ENCODE data around the gene ADA.

Gene ADA

GRCh38 chr20:44601801-44602204 is 49.7 kb downstream of the ADA start:
- Mint-ChIP-seq H3K4me3 (no peak overlapping the region), H3K36me3 (ENCODE audit: low read depth) (peaks cover 6% of the 10 kb centered on the region), H3K4me1 (no peaks in the 10 kb centered on the region), H3K27ac (no peak overlapping the region), H3K27me3 (ENCODE audit: low read depth, poor library complexity) (no peaks in the 10 kb centered on the region), H3K9me3 (no peaks in the 10 kb centered on the region)
- TF ChIP-seq CTCF (IDR thresholded peaks at IDR 0.05): no peak
- DNase-seq: no peak

DNA sequence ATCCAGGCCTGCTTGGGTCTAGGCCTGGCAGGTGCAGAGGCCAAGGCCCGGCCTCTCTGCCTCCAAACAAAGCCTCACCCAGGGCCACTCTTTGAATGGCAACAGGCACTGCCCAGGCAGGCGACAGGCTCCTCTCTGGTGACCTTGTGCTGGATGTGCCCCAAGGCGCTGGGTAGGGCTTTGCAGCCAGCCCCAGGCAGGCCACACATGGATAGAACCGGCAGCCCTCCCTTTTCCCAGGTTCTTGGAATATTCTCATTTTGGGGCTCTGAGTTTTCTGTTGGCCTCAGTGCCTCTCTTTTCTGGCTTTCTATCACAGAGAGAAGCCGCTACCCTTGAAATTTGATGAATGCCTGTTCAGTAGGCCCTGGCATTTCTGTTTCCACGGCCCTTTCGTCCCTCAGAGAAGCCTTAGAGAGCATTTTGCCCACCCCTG is 50.2 kb downstream of the ADA start:
- H3K36me3 Mint-ChIP-seq (ENCODE audit: low read depth): peaks cover 5% of the 10 kb centered on the region
- H3K27ac Mint-ChIP-seq: no peak overlapping the region

GRCh38 chr20:44600758-44601201 is 50.7 kb downstream of the ADA start:
- H3K27ac Mint-ChIP-seq: peak overlapping the region; percentile 84
- H3K4me1 Mint-ChIP-seq: no peaks in the 10 kb centered on the region
- no peak overlapping the region for H3K4me3 Mint-ChIP-seq
- no peaks in the 10 kb centered on the region for H3K27me3 Mint-ChIP-seq (ENCODE audit: low read depth, poor library complexity)
- no peaks in the 10 kb centered on the region for H3K9me3 Mint-ChIP-seq
- peaks cover under 1% of the 10 kb centered on the region for H3K36me3 Mint-ChIP-seq (ENCODE audit: low read depth)
- no peak for DNase-seq
- TF ChIP-seq CTCF (IDR thresholded peaks at IDR 0.05): no peak

More for the DNA sequence above, 50.2 kb downstream of the ADA start:
- TF ChIP-seq CTCF (IDR thresholded peaks at IDR 0.05): no peak
- Mint-ChIP-seq H3K4me3 (no peak overlapping the region), H3K9me3 (no peaks in the 10 kb centered on the region), H3K4me1 (no peaks in the 10 kb centered on the region), H3K27me3 (ENCODE audit: low read depth, poor library complexity) (no peaks in the 10 kb centered on the region)
- DNase-seq: no peak

DNA sequence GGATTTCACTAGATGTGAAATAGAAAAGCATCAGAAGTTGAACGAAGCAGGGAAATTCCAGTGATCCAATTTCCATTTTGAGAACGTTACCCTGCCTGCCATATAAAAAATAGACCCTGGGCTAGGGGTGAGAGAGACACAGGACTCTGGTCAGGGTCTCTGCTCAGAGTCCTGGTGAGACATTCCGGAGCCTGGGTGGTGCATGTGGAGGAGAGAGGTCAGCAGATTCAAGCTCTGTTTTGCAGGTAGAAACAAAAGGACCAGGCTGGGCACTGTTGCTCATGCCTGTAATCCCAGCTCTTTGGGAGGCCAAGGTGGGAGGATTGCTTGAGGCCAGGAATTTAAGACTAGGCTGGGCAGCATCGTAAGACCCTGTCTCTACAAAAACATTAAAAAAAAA is 51.2 kb downstream of the ADA start:
- Mint-ChIP-seq H3K36me3 (ENCODE audit: low read depth) (no peaks in the 10 kb centered on the region), H3K9me3 (no peaks in the 10 kb centered on the region), H3K27me3 (ENCODE audit: low read depth, poor library complexity) (no peaks in the 10 kb centered on the region), H3K4me3 (no peak overlapping the region), H3K4me1 (no peaks in the 10 kb centered on the region), H3K27ac (peak overlapping the region; percentile 26)
- TF ChIP-seq CTCF (IDR thresholded peaks at IDR 0.05): no peak
- no peak for DNase-seq

GRCh38 chr20:44599715-44600114 is 51.8 kb downstream of the ADA start:
- Mint-ChIP-seq H3K27ac (peak overlapping the region; percentile 26), H3K4me3 (no peak overlapping the region), H3K4me1 (no peaks in the 10 kb centered on the region), H3K27me3 (ENCODE audit: low read depth, poor library complexity) (no peaks in the 10 kb centered on the region), H3K9me3 (no peaks in the 10 kb centered on the region), H3K36me3 (ENCODE audit: low read depth) (no peaks in the 10 kb centered on the region)
- no peak for TF ChIP-seq CTCF (IDR thresholded peaks at IDR 0.05)
- no peak for DNase-seq

DNA sequence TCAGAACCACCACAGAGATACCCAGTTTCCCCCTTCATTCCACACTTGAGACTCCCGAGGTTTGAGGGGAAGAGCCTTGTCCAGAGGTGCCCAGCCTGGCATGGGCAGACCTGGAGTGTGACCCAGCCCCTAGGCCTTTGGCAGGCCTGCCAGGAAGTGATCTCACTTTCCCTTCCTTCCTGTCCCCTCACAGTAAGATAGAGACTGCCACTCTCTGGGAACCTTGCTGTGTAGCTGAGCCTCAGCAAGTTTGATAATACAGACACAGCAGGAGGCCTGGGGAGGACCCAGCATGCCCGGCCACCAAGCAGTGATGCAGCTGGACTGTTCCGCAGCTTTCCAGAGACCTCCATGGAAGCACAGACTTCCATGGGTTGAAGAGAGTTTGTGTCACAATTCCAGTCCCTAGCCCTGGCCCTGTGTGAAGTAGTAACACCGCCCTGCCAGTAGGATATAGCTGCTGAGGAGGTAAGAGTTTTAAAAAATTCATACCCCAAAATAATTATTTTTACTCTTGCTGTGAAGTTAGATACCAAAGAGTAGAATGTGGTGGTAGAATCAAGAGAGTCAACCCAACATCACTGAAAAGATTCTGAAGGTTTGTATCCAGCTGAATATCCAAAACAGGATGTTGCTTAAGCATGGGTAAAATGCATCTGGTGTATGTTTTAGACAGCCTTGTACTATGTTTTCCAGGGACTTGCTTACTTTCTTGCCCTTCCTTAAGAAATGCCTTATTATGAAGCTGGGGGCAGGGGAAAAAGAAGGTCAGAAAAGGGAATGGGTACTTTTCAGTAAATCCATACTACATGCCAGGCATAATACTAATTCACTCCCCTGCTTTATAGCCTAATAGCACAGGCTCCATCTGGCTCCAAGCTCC is 52.8 kb downstream of the ADA start:
- no peaks in the 10 kb centered on the region for H3K9me3 Mint-ChIP-seq
- no peak for DNase-seq
- no peak for TF ChIP-seq CTCF (IDR thresholded peaks at IDR 0.05)
- H3K4me3 Mint-ChIP-seq: no peak overlapping the region
- no peaks in the 10 kb centered on the region for H3K27me3 Mint-ChIP-seq (ENCODE audit: low read depth, poor library complexity)
- H3K27ac Mint-ChIP-seq: no peak overlapping the region
- H3K36me3 Mint-ChIP-seq (ENCODE audit: low read depth): no peaks in the 10 kb centered on the region
- H3K4me1 Mint-ChIP-seq: no peaks in the 10 kb centered on the region

Data from nephron progenitor cell (in vitro differentiated cells).